Gastrocnemius medialis (tissue), 4 donors: ENCODE measurements around the gene CACNA2D1.

ENCODE experiments used
- POLR2A ChIP-seq, 2 donors: fragments of 450-650 bp; IDR thresholded peaks; one replicate each; pipeline ENCODE4 v1.6.1; 2017; ENCODE audit warnings: antibody characterized with exemption in 2 of 2, mild to moderate bottlenecking in 2 of 2, moderate library complexity in 2 of 2
- TF ChIP-seq, protein P1 (sequence below), 5 experiments: fragments of 450-650 bp in 3 of 5; fragments of 200-600 bp in 2 of 5; sonication (generic) in 2 of 5; IDR thresholded peaks in 4 of 5; conservative IDR thresholded peaks in 1 of 5; 1 replicate in 4 of 5; 2 replicates in 1 of 5; pipeline ENCODE4 v1.5.1; 2016 to 2019; ENCODE audit warnings: antibody characterized with exemption in 5 of 5, mild to moderate bottlenecking in 3 of 5, moderate library complexity in 3 of 5

DNA sequence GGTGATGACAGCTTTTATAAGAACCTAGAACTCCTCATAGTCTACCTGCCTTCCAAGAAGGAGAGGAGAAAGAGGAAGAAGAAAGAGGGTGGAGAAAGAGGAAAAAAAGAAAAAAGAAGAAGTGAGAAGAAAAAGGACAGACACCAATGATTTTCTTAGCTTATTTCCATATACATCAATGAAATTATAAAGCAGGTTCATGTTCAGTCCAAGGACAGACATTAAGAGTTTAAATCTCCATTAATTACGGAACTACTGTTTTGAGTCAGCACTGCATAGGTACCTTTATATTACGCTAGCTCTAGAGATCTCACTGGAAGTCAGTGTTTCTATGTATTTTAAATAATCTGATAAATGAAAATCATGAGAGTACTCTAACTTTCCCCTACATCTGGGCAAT, 364.8 kb downstream of the CACNA2D1 start:
- no peak for TF ChIP-seq POLR2A (IDR thresholded peaks at IDR 0.05)
- TF ChIP-seq, protein P1, sequence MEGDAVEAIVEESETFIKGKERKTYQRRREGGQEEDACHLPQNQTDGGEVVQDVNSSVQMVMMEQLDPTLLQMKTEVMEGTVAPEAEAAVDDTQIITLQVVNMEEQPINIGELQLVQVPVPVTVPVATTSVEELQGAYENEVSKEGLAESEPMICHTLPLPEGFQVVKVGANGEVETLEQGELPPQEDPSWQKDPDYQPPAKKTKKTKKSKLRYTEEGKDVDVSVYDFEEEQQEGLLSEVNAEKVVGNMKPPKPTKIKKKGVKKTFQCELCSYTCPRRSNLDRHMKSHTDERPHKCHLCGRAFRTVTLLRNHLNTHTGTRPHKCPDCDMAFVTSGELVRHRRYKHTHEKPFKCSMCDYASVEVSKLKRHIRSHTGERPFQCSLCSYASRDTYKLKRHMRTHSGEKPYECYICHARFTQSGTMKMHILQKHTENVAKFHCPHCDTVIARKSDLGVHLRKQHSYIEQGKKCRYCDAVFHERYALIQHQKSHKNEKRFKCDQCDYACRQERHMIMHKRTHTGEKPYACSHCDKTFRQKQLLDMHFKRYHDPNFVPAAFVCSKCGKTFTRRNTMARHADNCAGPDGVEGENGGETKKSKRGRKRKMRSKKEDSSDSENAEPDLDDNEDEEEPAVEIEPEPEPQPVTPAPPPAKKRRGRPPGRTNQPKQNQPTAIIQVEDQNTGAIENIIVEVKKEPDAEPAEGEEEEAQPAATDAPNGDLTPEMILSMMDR (IDR thresholded peaks at IDR 0.05 in 4 of 5, conservative IDR thresholded peaks at IDR 0.05 in 1 of 5), result no peak
